Naive thymus-derived CD8-positive, alpha-beta T cell (primary cell): ENCODE measurements around the gene ABCC4. TPM values are rescaled to one million over a fixed set of nuclear protein-coding genes. Genes with fewer than 3 reads are reported as not detected.
A peak's percentile ranks its signal among the peaks of the same experiment; 100 is the strongest.

ENCODE experiments used
- ATAC-seq, 2 donors: fragments of 150-1000 bp; cut with Tn5 transposase in 1 of 2; sonication (Bioruptor Pico), chemical (Tn5 transposase) in 1 of 2; 1 replicate in 1 of 2; 2 replicates in 1 of 2; pipeline ENCODE4 v1.10.0; 2021; ENCODE audit warnings: mild to moderate bottlenecking in 2 of 2, moderate library complexity in 2 of 2
- POLR2A ChIA-PET: fragments of 350-600 bp; sonication (Branson Sonifier 250); formaldehyde crosslinking; loops from one replicate; lab custom pipeline; 2021; ENCODE audit warnings: antibody characterized with exemption; lab: Charles Lee
- DNase-seq, 10 donors: peaks; one replicate each; pipeline versions ENCODE4 v3.0.0 to v3.0.0-alpha.2; 2020 to 2022
- H3K27ac Mint-ChIP-seq, 10 donors: one replicate each; pipeline ENCODE4 v1.8.0; 2020 to 2022; ENCODE audit warnings: mild to moderate bottlenecking in 10 of 10, mixed read lengths in 10 of 10, moderate library complexity in 4 of 10, inconsistent platforms in 1 of 10
- H3K27me3 Mint-ChIP-seq, 5 donors: one replicate each; pipeline ENCODE4 v1.8.0; 2021 to 2022; ENCODE audit warnings: mixed read lengths in 5 of 5
- H3K36me3 Mint-ChIP-seq, 3 donors: one replicate each; pipeline ENCODE4 v1.8.0; 2020 to 2022; ENCODE audit warnings: mixed read lengths in 3 of 3, mild to moderate bottlenecking in 2 of 3, inconsistent platforms in 1 of 3
- H3K4me1 Mint-ChIP-seq, 4 donors: one replicate each; pipeline ENCODE4 v1.8.0; 2021 to 2022; ENCODE audit warnings: mixed read lengths in 4 of 4
- H3K4me3 Mint-ChIP-seq, 10 donors: one replicate each; pipeline ENCODE4 v1.8.0; 2020 to 2022; ENCODE audit warnings: mild to moderate bottlenecking in 10 of 10, mixed read lengths in 10 of 10, moderate library complexity in 6 of 10, inconsistent platforms in 1 of 10
- H3K9me3 Mint-ChIP-seq, 9 donors: one replicate each; pipeline ENCODE4 v1.8.0; 2020 to 2022; ENCODE audit warnings: mixed read lengths in 9 of 9, mild to moderate bottlenecking in 3 of 9, inconsistent platforms in 1 of 9, moderate library complexity in 1 of 9
- polyA plus RNA-seq, 3 donors: library from polyadenylated mRNA; unstranded; fragments of 300-500 nt; fragmentation: Illumina TruSeq; gene quantifications; one replicate each; pipeline ENCODE4 v1.2.3, GENCODE V29; 2021
- total RNA-seq, 8 experiments: library from RNA in 2 of 8; stranded (reverse) in 2 of 8; gene quantifications; one replicate each; pipeline ENCODE4 v1.2.3 and lab custom pipeline; 2021 to 2026

The ABCC4 gene
- total and polyA plus RNA-seq, 5 experiments from 2014 or later = 3.5 to 9.2 (median 4.4) TPM

DNA sequence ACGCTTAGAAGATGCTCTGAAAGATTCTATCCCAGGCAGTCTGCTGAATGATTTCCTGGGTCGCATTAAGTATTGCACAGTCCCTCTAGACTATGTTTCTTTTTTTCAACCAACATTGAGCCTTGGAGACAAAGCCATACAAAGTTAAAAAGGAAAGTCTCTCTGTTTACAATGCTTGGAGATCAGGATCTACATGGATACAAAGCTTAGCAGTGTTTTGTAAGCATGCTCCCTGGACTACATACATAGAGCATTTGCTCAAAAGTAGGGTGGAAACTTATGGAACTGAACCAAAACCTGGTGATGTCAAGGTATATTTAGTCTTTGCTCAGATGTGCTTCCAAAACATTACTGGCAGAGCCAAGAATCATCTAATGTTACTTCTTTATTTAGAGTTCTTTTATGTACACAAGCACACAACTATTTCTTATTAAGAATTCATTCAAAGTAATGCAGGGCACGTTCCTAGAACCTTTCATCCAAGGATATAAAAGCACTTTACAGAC is 241.2 kb downstream of the ABCC4 start:
- POLR2A ChIA-PET = no interaction called here
- H3K4me1 Mint-ChIP-seq = no peaks in the 10 kb centered on the region
- H3K27ac Mint-ChIP-seq = no peak overlapping the region
- DNase-seq (no peak), ATAC-seq (no peak)
- H3K27me3 Mint-ChIP-seq = no peaks in the 10 kb centered on the region
- peaks cover 0 to 43% (median 17%) of the 10 kb centered on the region in 3 donors for H3K36me3 Mint-ChIP-seq
- no peaks in the 10 kb centered on the region for H3K9me3 Mint-ChIP-seq
- H3K4me3 Mint-ChIP-seq = no peak overlapping the region

- POLR2A ChIA-PET = no interaction called here
- Mint-ChIP-seq H3K36me3 (peaks cover 0 to 41% (median 19%) of the 10 kb centered on the region in 3 donors), H3K4me1 (no peaks in the 10 kb centered on the region), H3K27me3 (no peaks in the 10 kb centered on the region), H3K4me3 (no peak overlapping the region), H3K9me3 (no peaks in the 10 kb centered on the region), H3K27ac (no peak overlapping the region)
- ATAC-seq (no peak), DNase-seq (no peak)
Observed at GRCh38 chr13:95059306-95059705, 241.9 kb downstream of the ABCC4 start.

- Mint-ChIP-seq H3K27ac (no peak overlapping the region), H3K4me3 (no peak overlapping the region), H3K9me3 (no peaks in the 10 kb centered on the region), H3K27me3 (no peaks in the 10 kb centered on the region), H3K36me3 (peaks cover 0 to 41% (median 21%) of the 10 kb centered on the region in 3 donors), H3K4me1 (no peaks in the 10 kb centered on the region)
- ATAC-seq (no peak), DNase-seq (no peak)
- POLR2A ChIA-PET = no interaction called here
Observed at GRCh38 chr13:95058680-95059079, 242.6 kb downstream of the ABCC4 start.

- Mint-ChIP-seq H3K4me3 (no peak overlapping the region), H3K36me3 (peaks cover 0 to 27% (median 25%) of the 10 kb centered on the region in 3 donors), H3K4me1 (no peaks in the 10 kb centered on the region), H3K9me3 (no peaks in the 10 kb centered on the region), H3K27me3 (no peaks in the 10 kb centered on the region), H3K27ac (no peak overlapping the region)
- no peak for ATAC-seq
- POLR2A ChIA-PET = no interaction called here
- no peak for DNase-seq
Observed at GRCh38 chr13:95056266-95056665, 245.0 kb downstream of the ABCC4 start.

GRCh38 chr13:95050800-95051615 is 250.2 kb downstream of the ABCC4 start:
- no peak overlapping the region for H3K27ac Mint-ChIP-seq
- H3K27me3 Mint-ChIP-seq = no peaks in the 10 kb centered on the region
- peaks cover 0 to 3% (median 0%) of the 10 kb centered on the region in 4 donors for H3K4me1 Mint-ChIP-seq
- H3K4me3 Mint-ChIP-seq = no peak overlapping the region
- no peak for DNase-seq
- no peaks in the 10 kb centered on the region for H3K9me3 Mint-ChIP-seq
- POLR2A ChIA-PET = no interaction called here
- peaks cover 0 to 37% (median 24%) of the 10 kb centered on the region in 3 donors for H3K36me3 Mint-ChIP-seq
- no peak for ATAC-seq

DNA sequence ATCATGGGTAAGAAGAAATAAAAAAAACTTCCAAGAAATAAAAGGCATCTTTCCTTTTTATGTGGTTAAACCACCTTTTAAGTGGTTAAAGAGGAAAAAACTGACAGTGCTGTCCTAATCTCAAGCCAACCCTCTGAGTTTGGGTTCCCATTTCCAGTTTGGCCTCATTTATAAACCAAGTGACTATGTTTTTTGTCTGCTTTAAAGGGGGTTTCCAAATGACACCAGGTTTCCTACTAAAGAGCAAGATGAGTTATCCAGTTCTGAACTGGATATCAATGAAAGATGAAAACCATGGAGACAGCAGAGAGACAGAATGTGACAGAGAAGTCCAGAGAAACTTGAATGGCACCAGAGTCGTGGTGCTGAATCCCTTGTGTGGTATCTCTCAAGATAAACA is 251.5 kb downstream of the ABCC4 start:
- peaks cover 0 to 36% (median 21%) of the 10 kb centered on the region in 3 donors for H3K36me3 Mint-ChIP-seq
- H3K9me3 Mint-ChIP-seq = no peaks in the 10 kb centered on the region
- no peak for DNase-seq
- no peak overlapping the region for H3K4me3 Mint-ChIP-seq
- H3K4me1 Mint-ChIP-seq = peaks cover 0 to 3% (median 0%) of the 10 kb centered on the region in 4 donors
- no peak overlapping the region for H3K27ac Mint-ChIP-seq
- ATAC-seq = no peak
- no peaks in the 10 kb centered on the region for H3K27me3 Mint-ChIP-seq
- POLR2A ChIA-PET = no interaction called here

DNA sequence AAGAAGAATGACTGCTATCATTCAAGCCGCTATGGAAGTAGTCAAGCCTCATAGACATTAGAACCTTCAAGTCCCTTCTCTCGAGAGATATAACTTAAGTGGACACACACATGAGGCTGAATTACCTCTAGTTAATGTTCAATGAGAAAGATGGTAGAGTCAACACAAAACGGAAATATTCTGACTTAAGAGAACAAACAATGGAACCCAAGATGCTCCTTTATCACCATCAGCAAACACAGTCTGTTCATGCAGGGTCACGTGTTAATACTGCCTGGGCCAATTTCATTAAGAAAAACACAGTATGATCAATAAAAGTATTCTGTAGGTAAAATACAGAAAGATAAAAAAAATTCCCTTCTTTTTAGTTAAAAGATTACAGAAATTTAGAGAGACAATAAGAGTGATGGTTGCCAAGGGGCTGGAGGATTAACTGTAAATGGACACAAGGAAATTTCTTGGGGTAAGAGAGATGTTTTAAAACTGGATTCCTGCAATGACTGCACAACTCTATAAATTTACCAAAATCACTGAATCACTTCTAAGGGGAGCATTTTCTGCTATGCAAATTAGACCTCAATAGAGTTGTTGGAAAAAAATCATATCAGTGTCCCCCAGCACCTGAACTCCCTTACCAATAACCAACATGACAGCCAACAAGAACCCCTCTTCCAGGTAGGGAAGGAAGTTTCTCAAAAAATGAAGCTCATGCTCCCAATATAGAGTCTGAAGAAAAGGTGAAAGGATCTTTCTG is 256.6 kb downstream of the ABCC4 start:
- H3K36me3 Mint-ChIP-seq = peaks cover 14 to 64% (median 54%) of the 10 kb centered on the region in 3 donors
- no peaks in the 10 kb centered on the region for H3K9me3 Mint-ChIP-seq
- ATAC-seq (no peak), DNase-seq (no peak)
- POLR2A ChIA-PET = no interaction called here
- no peak overlapping the region for H3K4me3 Mint-ChIP-seq
- H3K27me3 Mint-ChIP-seq = no peaks in the 10 kb centered on the region
- H3K4me1 Mint-ChIP-seq = no peaks in the 10 kb centered on the region
- no peak overlapping the region for H3K27ac Mint-ChIP-seq

DNA sequence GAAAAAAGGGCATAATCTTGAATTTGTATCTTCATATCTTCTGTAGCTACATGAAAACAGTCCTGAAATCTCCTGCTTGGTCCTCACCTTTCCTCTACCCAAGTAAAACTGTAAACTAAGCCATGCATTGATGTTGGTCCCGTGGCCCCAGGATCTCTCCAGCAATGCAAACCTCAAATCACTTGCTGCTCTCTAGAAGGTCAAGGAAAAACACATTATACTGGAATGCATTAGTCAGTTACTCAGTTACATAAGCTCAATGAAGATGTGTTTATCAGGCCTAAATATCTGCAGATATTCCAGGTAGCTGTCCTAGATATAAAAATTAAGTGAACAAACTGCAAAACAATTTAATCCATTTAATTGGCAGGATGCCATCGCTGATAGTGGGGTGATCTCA is 261.8 kb downstream of the ABCC4 start:
- H3K4me3 Mint-ChIP-seq = no peak overlapping the region
- H3K27ac Mint-ChIP-seq = peak overlapping the region in 1 of 10 donors; percentile 12
- peaks cover 14 to 70% (median 62%) of the 10 kb centered on the region in 3 donors for H3K36me3 Mint-ChIP-seq
- no peaks in the 10 kb centered on the region for H3K9me3 Mint-ChIP-seq
- H3K27me3 Mint-ChIP-seq = no peaks in the 10 kb centered on the region
- no peak for ATAC-seq
- peaks cover 0 to under 1% (median 0%) of the 10 kb centered on the region in 4 donors for H3K4me1 Mint-ChIP-seq
- POLR2A ChIA-PET = no interaction called here
- no peak for DNase-seq

DNA sequence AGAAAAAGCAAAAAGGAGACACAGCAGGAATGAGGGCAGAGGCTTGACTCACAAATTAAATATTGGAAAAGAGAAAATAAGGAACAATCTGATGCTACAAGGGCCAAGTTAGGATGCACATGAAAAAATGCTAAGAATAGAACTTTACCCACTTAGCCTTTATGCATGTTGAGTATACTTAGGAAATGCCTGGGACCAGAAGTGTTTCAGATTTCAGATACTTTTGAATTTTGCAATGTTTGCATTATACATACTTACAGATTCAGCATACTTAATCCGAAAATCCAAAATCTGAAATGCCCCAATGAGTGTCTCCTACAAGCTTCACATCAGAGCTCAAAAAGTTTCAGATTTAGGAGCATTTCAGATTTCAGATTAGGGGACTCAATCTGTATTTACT is 262.3 kb downstream of the ABCC4 start:
- no peaks in the 10 kb centered on the region for H3K27me3 Mint-ChIP-seq
- POLR2A ChIA-PET = no interaction called here
- H3K27ac Mint-ChIP-seq = no peak overlapping the region
- H3K9me3 Mint-ChIP-seq = no peaks in the 10 kb centered on the region
- H3K4me3 Mint-ChIP-seq = no peak overlapping the region
- ATAC-seq (no peak), DNase-seq (no peak)
- peaks cover 0 to 5% (median 0%) of the 10 kb centered on the region in 4 donors for H3K4me1 Mint-ChIP-seq
- H3K36me3 Mint-ChIP-seq = peaks cover 14 to 70% (median 62%) of the 10 kb centered on the region in 3 donors

DNA sequence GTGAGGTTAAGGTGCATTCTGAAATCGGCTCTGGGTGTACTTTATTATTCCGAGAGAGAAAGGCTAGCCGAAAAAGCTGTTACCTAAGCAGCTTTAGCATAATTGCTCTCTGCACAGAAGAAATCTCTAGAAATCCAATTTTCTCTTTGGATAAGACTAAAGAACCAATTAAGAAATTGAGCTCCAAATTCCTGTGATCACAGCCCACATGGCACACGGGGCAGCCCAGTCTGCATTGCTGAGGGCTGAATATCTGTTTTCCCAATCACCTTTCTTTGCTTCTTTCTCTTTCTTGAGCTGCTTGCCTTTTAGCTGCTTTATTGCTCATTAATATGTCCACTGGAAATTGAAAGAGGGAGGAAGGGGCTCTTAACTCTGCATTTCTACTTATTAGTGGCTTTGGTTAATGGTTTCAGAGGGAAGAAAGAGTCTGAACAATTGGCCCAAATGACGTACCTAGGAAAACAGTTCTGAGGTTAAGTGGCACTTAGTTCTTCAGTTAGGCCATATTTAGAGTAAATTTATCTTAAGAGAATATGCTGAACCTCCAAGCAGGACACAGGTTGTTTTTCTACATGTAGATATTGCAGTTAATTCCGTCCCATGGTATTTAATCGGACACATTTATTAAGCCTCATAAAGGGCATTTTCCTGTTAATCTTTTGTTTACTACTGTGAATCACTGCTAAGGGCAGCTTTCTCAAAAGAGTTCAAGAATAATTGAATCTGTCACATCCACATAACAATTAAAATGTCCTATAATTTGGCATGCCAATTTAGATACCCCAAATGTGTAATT is 265.7 kb downstream of the ABCC4 start:
- H3K27me3 Mint-ChIP-seq = no peaks in the 10 kb centered on the region
- DNase-seq (no peak), ATAC-seq (no peak)
- peaks cover 0 to 54% (median 39%) of the 10 kb centered on the region in 3 donors for H3K36me3 Mint-ChIP-seq
- POLR2A ChIA-PET = no interaction called here
- no peak overlapping the region for H3K27ac Mint-ChIP-seq
- H3K4me1 Mint-ChIP-seq = peaks cover 0 to 7% (median 0%) of the 10 kb centered on the region in 4 donors
- peaks cover 0 to 2% (median 0%) of the 10 kb centered on the region in 9 donors for H3K9me3 Mint-ChIP-seq
- no peak overlapping the region for H3K4me3 Mint-ChIP-seq

DNA sequence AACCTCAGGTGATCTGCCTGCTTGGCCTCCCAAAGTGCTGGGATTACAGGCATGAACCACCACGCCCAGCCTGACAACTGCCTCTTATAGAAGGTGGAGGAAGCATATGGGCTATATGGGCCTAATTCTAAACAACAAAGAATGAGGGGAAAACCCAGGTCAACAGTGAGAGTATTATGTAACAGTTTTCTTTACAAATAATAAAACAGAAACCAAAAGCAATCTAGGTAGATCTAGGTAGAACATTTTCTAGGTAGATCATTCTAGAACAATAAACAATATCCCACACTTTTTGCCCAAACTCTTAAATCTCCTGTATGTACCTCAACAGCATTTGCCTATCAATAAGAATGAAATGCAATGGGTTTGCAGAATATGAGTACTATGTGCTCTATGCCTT is 267.4 kb downstream of the ABCC4 start:
- DNase-seq = no peak
- peaks cover 0 to 2% (median 0%) of the 10 kb centered on the region in 9 donors for H3K9me3 Mint-ChIP-seq

DNA sequence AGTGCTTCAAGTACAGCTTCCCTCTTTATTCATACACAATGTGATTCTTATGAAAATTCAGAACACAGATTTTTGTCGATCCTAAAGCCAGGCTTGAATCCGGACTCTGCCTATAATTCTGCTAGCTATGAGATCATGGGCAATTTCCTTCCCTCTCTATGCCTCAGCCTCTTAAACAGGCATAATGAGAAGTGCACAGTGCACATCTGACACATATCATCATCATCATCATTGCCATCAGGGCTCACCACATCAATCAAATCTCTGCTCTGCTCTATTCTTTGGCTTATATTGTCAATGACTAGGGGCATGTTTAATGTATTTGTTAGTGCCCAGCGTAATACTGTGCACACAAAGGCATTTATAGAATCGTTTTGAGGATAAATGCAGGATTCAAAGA is 269.1 kb downstream of the ABCC4 start:
- Mint-ChIP-seq H3K36me3 (peaks cover 10 to 45% (median 24%) of the 10 kb centered on the region in 3 donors), H3K9me3 (peaks cover 0 to 13% (median 6%) of the 10 kb centered on the region in 9 donors), H3K4me3 (no peak overlapping the region), H3K27me3 (no peaks in the 10 kb centered on the region), H3K4me1 (peaks cover 0 to 7% (median 0%) of the 10 kb centered on the region in 4 donors), H3K27ac (peak overlapping the region in 1 of 10 donors; percentile 35)
- POLR2A ChIA-PET = no interaction called here
- DNase-seq (no peak), ATAC-seq (no peak)

More for the DNA sequence above, 267.4 kb downstream of the ABCC4 start:
- H3K36me3 Mint-ChIP-seq = peaks cover 0 to 43% (median 32%) of the 10 kb centered on the region in 3 donors
- no peak for ATAC-seq
- no peak overlapping the region for H3K4me3 Mint-ChIP-seq
- H3K27me3 Mint-ChIP-seq = no peaks in the 10 kb centered on the region
- POLR2A ChIA-PET = no interaction called here
- H3K4me1 Mint-ChIP-seq = peaks cover 0 to 7% (median 0%) of the 10 kb centered on the region in 4 donors
- H3K27ac Mint-ChIP-seq = peak overlapping the region in 1 of 10 donors; percentile 34
